Thyroid gland (tissue), 4 donors: ENCODE data around the gene DDX25. TPM values are rescaled to one million over a fixed set of nuclear protein-coding genes. Genes with fewer than 3 reads are reported as not detected.

Experiments
- DNase-seq, 2 donors: peaks; one replicate each; pipeline ENCODE4 v3.0.0-alpha.2; 2019
- H3K27ac ChIP-seq, 3 donors: fragments of 200-600 bp; sonication (generic); 1 replicate in 2 of 3; 2 replicates in 1 of 3; pipeline ENCODE4 v1.5.1; 2016 to 2019; ENCODE audit warnings: mild to moderate bottlenecking in 1 of 3, moderate library complexity in 1 of 3
- H3K27me3 ChIP-seq: fragments of 200-600 bp; sonication (generic); one replicate; pipeline ENCODE4 v1.5.1; 2019
- H3K36me3 ChIP-seq, 2 donors: fragments of 200-600 bp; sonication (generic); one replicate each; pipeline ENCODE4 v1.5.1; 2016 to 2019
- H3K4me1 ChIP-seq, 2 donors: fragments of 200-600 bp; sonication (generic); one replicate each; pipeline ENCODE4 v1.5.1; 2017 to 2019
- H3K4me3 ChIP-seq, 3 donors: fragments of 200-600 bp; sonication (generic); replicated peaks in 1 of 3; 1 replicate in 2 of 3; 2 replicates in 1 of 3; pipeline ENCODE4 v1.5.1; 2016; ENCODE audit warnings: mild to moderate bottlenecking in 1 of 3
- H3K9me3 ChIP-seq: fragments of 200-600 bp; sonication (generic); one replicate; pipeline ENCODE4 v1.5.1; 2017
- CTCF ChIP-seq, 6 experiments: fragments of 200-600 bp in 3 of 6; fragments of 450-650 bp in 3 of 6; sonication (generic) in 3 of 6; IDR thresholded peaks; one replicate each; pipeline ENCODE4 v1.5.1; 2016 to 2019; ENCODE audit warnings: antibody characterized with exemption in 6 of 6, mild to moderate bottlenecking in 2 of 6, inconsistent platforms in 1 of 6, moderate library complexity in 1 of 6
- POLR2A ChIP-seq, 2 donors: fragments of 450-650 bp; IDR thresholded peaks; one replicate each; pipeline ENCODE4 v1.6.1; 2017; ENCODE audit warnings: antibody characterized with exemption in 2 of 2, mild to moderate bottlenecking in 2 of 2, moderate library complexity in 1 of 2
- WGBS, 2 donors: methylation state at CpG; one replicate each; pipeline ENCODE4 v1.1.5; 2017; 5-methylcytosine and 5-hydroxymethylcytosine counted together
- intact Hi-C: fragments of 100-400 bp; cut with DNase I; formaldehyde crosslinking; loops from one replicate; pipeline ENCODE4 v1.15.1; 2023
- total RNA-seq, 4 donors: library from RNA; depleted of rRNA; stranded (reverse); fragments of >200 nt; gene quantifications; one replicate each; pipeline ENCODE4 v1.2.3, GENCODE V29; 2016

DDX25 gene
- total RNA-seq, 4 donors from 2014 or later = 1.6 to 3.8 (median 1.9) TPM

GRCh38 chr11:125958872-125959400 lies 54.6 kb downstream of the DDX25 start:
- no peak for DNase-seq
- intact Hi-C loops = no loop called here
- WGBS, 2 donors = 88 to 93% methylated on average over 4 of the region's 4 CpGs

DNA sequence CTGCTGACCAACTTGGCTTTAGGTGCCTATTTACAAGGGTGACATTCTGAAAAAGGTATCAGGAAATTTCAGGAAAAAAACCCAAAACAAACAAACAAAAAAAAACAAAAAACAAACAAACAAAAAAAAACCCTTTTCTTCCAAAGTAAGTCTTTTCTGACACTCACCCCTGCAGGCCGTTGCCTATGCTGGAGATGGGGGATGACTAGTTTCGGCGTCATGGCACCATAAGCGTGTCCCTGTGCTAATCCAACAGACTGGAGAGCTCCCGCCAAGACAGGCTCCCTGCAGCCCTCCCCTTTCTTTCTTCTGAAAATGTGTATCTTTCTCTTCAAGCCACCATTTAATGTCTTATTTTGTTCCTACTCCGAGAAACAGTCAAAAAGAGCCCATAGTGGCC lies 55.2 kb downstream of the DDX25 start:
- intact Hi-C loops = no loop called here
- no peak for TF ChIP-seq CTCF (IDR thresholded peaks at IDR 0.05)
- no peak for TF ChIP-seq POLR2A (IDR thresholded peaks at IDR 0.05)
- WGBS, 2 donors = 77 to 83% methylated on average over 6 of the region's 6 CpGs
- Histone ChIP-seq H3K4me1 (peaks cover 12% of the 10 kb centered on the region in 2 donors), H3K9me3 (no peaks in the 10 kb centered on the region), H3K27ac (peak overlapping the region; percentile 48 to 71 (median 67)), H3K36me3 (peaks cover 10 to 32% of the 10 kb centered on the region in 2 donors), H3K27me3 (no peaks in the 10 kb centered on the region), H3K4me3 (no peak overlapping the region)
- DNase-seq = peak; percentile 29 to 42

More at GRCh38 chr11:125958872-125959400, 54.6 kb downstream of the DDX25 start:
- TF ChIP-seq CTCF (IDR thresholded peaks at IDR 0.05) (no peak), POLR2A (IDR thresholded peaks at IDR 0.05) (no peak)
- H3K27ac ChIP-seq = peak overlapping the region; percentile 48 to 71 (median 67)
- H3K4me3 ChIP-seq = no peak overlapping the region
- no peaks in the 10 kb centered on the region for H3K27me3 ChIP-seq
- no peaks in the 10 kb centered on the region for H3K9me3 ChIP-seq
- peaks cover 12% of the 10 kb centered on the region in 2 donors for H3K4me1 ChIP-seq
- H3K36me3 ChIP-seq = peaks cover 10 to 32% of the 10 kb centered on the region in 2 donors

DNA sequence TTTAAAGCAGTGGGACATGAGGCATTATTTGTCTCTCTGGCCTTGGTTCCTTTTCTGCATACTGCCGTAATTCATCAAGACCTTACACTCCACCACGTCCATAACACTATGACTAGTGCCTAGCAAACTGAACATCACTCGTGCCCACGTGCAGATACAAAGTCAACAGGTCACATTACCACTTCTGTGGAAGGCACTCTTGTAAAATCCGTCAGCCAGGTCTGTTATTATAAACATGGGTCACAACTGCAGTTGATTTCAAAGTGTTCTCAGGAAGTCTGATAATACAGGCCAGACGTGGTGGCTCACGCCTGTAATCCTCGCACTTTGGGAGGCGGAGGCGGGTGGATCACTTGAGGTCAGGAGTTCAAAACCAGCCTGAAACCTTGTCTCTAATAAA lies 55.6 kb downstream of the DDX25 start:
- H3K9me3 ChIP-seq = no peaks in the 10 kb centered on the region
- DNase-seq = peak; percentile 83 to 84
- peaks cover 12% of the 10 kb centered on the region in 2 donors for H3K4me1 ChIP-seq
- 50 to 72% methylated on average over 10 of the region's 10 CpGs for WGBS, 2 donors
- intact Hi-C loops = no loop called here
- peaks cover 10 to 32% of the 10 kb centered on the region in 2 donors for H3K36me3 ChIP-seq
- H3K27ac ChIP-seq = peak overlapping the region; percentile 48 to 71 (median 67)
- no peaks in the 10 kb centered on the region for H3K27me3 ChIP-seq
- H3K4me3 ChIP-seq = no peak overlapping the region
- TF ChIP-seq CTCF (IDR thresholded peaks at IDR 0.05) (no peak), POLR2A (IDR thresholded peaks at IDR 0.05) (peak in 1 of 2 donors; percentile 31)

- Histone ChIP-seq H3K4me1 (peaks cover 12% of the 10 kb centered on the region in 2 donors), H3K9me3 (no peaks in the 10 kb centered on the region), H3K27ac (peak overlapping the region; percentile 35 to 71 (median 36)), H3K36me3 (peaks cover 10 to 32% of the 10 kb centered on the region in 2 donors), H3K4me3 (no peak overlapping the region), H3K27me3 (no peaks in the 10 kb centered on the region)
- TF ChIP-seq POLR2A (IDR thresholded peaks at IDR 0.05) = no peak
- TF ChIP-seq CTCF (IDR thresholded peaks at IDR 0.05) = no peak
- no peak for DNase-seq
- 85 to 89% methylated on average over 6 of the region's 6 CpGs for WGBS, 2 donors
- intact Hi-C loops = no loop called here
These were observed 56.5 kb downstream of the DDX25 start for GRCh38 chr11:125960771-125961170.

DNA sequence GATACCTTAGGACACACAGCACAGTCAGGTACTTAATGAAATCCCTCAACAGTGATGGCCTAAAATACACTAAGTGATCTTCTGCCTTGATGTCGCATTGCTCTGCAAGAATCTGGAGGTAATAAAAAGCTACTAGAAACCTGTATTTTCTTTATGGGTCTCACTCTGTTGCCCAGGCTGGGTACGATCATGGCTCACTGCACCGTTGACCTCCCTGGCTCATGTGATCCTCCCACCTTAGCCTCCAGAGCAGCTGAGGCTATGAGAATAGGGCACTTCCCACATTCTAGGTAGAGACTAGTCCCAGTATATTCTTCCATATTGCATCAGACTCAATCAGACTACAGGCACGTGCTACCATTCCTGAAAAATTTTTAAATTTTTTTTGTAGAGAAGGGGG lies 63.2 kb downstream of the DDX25 start:
- Histone ChIP-seq H3K27me3 (no peaks in the 10 kb centered on the region), H3K4me3 (no peak overlapping the region), H3K27ac (no peak overlapping the region), H3K4me1 (no peaks in the 10 kb centered on the region), H3K36me3 (peaks cover 6 to 8% of the 10 kb centered on the region in 2 donors), H3K9me3 (no peaks in the 10 kb centered on the region)
- TF ChIP-seq POLR2A (IDR thresholded peaks at IDR 0.05) = no peak
- no peak for TF ChIP-seq CTCF (IDR thresholded peaks at IDR 0.05)
- 94% methylated on average over 4 of the region's 4 CpGs for WGBS, 2 donors
- no peak for DNase-seq
- intact Hi-C loops = no loop called here
